GM21717 (cell line): Measurements from ENCODE around the gene ACSL6.
A peak's percentile ranks its signal among the peaks of the same experiment; 100 is the strongest.

Experiments
- ATAC-seq: cut with Tn5 transposase; IDR thresholded peaks from one replicate; pipeline ENCODE4 v1.9.1; 2021; ENCODE audit warnings: mild to moderate bottlenecking, moderate library complexity; ENCODE audit not compliant: unreplicated experiment

The ACSL6 gene

DNA sequence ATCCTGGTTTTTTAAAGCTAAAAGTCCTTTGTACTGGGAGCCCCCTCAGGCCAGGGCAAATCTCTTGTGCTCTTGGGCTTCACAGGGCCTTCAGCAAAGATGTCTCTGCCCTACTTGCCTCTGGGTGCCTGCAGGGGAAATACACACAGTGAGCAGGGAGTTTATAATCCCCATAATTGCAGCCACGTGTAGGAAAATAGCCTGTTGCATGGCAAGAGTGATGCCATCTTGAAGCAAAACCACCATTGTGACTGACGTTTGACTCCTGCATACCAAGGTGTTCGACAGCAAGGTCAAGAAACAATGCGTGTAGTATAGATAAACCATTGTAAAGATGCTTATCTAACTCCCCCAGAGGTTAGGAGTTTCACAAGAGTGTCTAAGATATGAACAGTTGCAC, 37.6 kb upstream of the ACSL6 start:
- no peak for ATAC-seq

GRCh38 chr5:132046880-132047299, 35.4 kb upstream of the ACSL6 start:
- ATAC-seq = no peak

GRCh38 chr5:132044207-132044606, 32.7 kb upstream of the ACSL6 start:
- ATAC-seq = no peak

- ATAC-seq = no peak
Measured at GRCh38 chr5:132037353-132037752, 25.9 kb upstream of the ACSL6 start.

DNA sequence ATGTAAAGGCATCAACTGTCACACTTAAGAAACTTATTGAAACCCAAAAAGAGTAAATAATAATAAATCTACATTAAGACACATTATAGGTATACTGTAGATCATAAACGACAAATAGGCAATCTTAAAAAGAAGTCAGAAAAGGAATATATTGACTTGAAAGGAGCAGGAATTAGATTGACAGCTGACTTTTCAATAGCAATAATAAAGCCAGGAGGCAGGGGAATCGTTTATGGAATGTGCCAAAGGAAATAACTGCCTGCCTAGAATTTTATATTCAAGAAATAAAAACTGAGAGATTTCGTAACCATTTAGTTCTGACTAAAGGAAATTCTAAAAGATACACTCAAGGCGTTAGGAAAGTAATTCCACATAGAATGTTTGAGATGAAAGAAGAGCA, 21.7 kb upstream of the ACSL6 start:
- ATAC-seq = no peak

DNA sequence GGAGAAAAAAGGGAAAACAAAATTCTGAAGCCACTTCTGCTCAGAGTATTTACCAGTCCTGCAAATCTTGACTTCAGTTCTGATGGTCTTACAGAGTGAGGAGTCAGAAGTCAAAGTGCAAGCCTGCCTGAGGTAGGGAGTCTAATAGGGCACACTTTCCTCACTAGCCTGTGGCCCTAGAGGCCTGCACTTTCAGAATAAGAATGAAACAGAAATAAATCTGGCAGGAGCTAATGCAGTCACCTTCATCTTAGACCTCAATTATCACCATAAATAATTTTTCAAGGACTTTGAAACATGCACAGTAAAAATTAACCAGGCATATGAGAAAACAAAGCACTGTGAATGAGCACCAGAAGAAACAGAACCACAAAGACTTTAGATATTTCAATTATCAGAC, 20.7 kb upstream of the ACSL6 start:
- no peak for ATAC-seq

DNA sequence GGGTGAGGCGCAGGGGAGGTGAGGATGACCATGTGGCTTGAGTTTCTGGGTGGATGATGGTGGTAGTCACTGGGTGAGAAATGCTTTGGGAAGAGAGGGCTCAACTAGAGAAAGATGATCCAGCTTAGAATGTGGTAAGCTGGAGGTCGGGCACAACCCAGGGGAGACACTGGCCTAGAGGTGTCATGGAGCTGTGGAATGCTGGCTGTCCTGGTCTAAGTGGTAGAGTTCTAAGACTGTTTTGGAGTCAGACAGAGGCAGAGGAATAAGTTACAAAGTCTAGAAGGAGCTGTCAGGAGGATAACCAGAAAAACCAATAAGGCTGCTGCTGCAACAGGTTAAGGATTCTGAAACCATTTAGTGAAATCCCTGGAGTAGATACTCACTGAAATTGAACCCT, 19.2 kb upstream of the ACSL6 start:
- no peak for ATAC-seq

GRCh38 chr5:132029609-132030330, 18.3 kb upstream of the ACSL6 start:
- ATAC-seq = no peak

GRCh38 chr5:132027027-132027426, 15.6 kb upstream of the ACSL6 start:
- ATAC-seq = no peak

DNA sequence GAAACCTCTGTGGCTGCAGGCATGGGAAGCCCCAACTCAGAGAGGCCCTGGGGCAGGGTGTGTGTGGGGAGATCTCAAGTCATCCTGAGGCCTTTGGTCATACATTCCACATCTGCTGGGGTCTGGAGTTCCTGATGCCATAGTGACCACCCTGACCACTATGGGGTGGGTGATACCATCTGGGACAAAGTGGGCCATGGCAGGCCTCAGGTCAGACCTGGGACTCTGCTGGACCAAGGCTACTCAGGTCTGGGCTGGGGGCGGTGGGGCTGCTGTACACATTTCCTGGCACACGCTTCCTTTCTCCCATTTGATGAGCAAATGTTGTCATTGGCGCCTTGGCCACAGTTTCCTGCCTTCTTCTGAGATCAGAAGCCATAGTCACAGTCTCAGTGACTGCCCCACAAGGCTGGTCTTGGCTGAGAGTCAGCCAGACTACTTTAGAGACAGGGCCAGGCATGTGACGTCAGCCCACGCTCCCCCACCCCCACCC, 15.1 kb upstream of the ACSL6 start:
- ATAC-seq = no peak

DNA sequence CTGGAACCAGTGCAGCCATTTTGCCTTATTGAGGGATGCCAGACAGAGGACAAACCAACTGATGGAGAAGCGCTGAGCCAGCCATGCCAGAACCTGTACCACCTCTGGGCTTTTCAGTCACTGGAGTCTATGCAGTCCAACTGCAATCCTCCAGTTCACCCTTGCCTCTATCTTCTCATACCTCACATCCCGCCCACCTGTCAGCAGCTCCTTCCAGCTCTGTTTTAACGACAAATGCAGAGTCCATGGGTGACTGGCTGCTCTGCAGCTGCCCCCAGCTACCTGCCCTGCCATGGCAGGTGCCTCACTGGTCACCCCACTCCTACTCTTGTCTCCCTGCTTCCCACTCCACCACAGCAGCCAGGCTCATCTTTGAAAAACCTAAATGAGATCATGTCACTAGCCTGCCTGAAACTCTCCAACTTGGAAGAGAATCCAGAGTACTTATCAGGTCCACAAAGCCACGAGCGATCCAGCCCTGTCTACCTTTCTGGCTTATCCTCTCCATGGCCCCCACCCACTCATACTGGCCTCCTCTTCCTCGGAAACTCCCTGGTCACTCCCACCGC, 14.0 kb upstream of the ACSL6 start:
- ATAC-seq = no peak

GRCh38 chr5:132024789-132025402, 13.4 kb upstream of the ACSL6 start:
- no peak for ATAC-seq

DNA sequence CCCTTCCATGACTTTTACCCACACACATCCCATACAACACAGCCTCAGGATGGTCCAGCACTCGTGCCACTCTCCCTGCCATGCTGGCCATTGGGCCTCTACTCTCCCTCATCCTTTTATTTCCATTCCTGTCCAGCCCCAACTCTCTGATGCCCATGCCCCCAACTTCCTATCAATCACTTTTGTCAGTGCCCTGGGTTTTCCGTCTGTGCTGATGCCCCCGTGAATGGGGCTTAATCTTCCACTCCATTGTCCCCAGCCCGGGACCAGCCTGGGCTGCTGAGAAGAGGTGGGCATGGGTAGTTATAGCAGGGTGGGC, 12.6 kb upstream of the ACSL6 start:
- no peak for ATAC-seq

DNA sequence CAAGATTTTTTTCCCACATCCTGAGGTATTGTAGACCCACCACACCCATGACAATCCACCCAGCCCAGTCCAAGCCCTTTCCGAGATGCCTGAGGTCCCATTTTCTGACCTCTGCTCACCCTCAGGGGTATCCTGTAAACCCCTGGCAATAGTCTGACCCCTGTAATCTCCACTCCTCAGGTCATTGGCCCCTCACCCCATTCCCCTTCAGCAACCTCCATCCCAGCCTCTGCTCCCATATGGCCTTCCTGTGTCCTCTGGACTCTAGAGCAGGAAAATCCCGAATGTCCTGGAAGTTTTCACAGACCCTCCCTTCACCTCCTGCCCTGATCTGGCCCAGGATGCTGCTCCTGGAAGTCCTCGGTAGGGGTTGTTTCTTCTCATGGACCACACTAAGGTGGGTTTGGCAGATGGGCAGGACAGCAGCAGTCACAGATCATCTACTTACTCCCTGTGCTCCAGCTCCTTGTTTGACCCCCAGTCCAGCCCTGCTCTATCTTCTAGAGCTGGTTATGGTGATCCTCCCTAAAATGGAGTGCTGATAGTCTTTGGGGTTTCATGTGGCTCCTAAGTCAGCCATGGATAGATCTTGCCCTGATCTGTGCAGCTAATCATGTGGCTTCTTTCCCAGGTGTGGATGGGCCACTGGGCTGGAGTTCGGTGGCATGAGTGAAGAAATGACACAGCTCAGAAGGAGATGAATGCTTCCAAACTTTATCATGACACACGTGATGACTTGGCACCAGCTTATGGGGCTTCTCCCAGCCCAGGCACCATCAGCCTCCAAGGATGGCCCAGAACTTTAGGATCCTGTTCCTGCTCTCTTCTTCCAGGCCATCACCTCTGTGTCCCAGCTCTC, 12.0 kb upstream of the ACSL6 start:
- ATAC-seq = no peak

- no peak for ATAC-seq
Measured at GRCh38 chr5:132022737-132023136, 11.3 kb upstream of the ACSL6 start.

DNA sequence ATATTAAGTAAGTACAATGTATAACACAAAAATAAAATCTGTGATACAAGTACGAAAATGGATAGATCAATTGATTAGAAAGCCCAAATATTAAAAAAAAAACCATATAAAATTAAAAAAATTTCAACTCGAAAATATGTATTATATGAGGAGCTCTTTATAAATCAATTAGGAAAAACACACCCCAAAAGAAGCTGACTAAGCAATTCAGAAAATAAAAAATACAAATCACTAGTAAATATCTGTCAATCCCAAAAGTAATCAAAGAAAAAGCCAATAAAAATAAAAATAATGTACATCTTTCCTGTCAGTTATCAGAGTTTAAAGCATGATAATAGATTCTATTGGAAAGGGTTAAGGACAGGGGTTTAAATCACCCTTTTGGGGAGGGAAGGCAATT, 10.2 kb upstream of the ACSL6 start:
- ATAC-seq = no peak

DNA sequence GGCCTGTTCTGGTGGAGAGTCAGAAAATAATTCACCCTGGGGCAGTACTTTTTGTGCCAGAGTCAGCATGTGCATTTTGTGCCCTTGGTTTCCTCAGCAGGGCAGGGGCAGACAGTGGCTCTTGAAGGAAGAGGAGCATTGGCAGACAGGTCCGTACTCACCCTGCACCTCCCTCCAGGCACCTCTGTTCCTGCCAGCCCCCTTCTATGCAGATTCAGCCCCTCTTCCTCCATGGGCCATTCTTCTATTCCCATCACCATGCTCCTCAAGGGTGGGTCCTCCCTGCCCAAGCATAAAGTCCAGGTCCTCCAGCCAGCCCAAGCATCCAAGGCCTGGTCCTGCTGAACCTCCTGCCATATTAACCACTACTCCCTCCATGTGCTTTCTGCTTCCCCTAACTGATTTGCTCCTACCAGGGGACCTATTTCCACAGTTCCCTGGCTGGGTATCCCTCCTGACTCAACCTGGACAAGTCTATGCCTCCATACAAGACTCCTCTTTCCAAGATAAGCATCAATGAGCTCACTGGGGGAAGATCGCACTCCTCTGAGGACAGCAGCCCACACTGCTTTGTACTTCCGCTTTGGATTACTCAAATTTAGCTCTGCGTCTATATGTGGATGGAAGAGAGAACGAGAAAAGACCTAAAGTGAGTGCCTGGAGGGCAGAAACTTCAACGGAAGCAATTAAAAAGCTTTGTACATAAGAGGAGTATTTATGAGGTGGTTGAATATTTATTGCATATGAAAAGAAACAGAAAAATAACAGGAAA, 9.3 kb upstream of the ACSL6 start:
- ATAC-seq = peak; percentile 13

- peak; percentile 98 for ATAC-seq
Measured at GRCh38 chr5:132019857-132020555, 8.5 kb upstream of the ACSL6 start.

GRCh38 chr5:132019337-132019736, 7.9 kb upstream of the ACSL6 start:
- ATAC-seq = peak; percentile 31
